GM12892 (cell line): ENCODE data around the gene PRIM2.

ENCODE experiments used
- POLR2A ChIP-seq: IDR thresholded peaks from 2 replicates; pipeline ENCODE4 v1.6.1; 2011; ENCODE audit warnings: low read depth, low read length, control low read depth
- TAF1 ChIP-seq: IDR thresholded peaks from 2 replicates; pipeline ENCODE4 v1.6.1; 2011; ENCODE audit warnings: low read depth, mild to moderate bottlenecking, control low read depth, low read length, borderline replicate concordance

- TF ChIP-seq TAF1 (no peak), POLR2A (no peak)
Observed at GRCh38 chr6:57310817-57311157, 6.6 kb upstream of the PRIM2 start.
